Thyroid gland (tissue), 4 donors: Measurements from ENCODE around the gene FAM124A. TPM values are rescaled to one million over a fixed set of nuclear protein-coding genes. Genes with fewer than 3 reads are reported as not detected.
A peak's percentile ranks its signal among the peaks of the same experiment; 100 is the strongest.

Source experiments
- DNase-seq, 2 donors: peaks; one replicate each; pipeline ENCODE4 v3.0.0-alpha.2; 2019
- H3K27ac ChIP-seq, 3 donors: fragments of 200-600 bp; sonication (generic); 1 replicate in 2 of 3; 2 replicates in 1 of 3; pipeline ENCODE4 v1.5.1; 2016 to 2019; ENCODE audit warnings: mild to moderate bottlenecking in 1 of 3, moderate library complexity in 1 of 3
- H3K27me3 ChIP-seq: fragments of 200-600 bp; sonication (generic); one replicate; pipeline ENCODE4 v1.5.1; 2019
- H3K36me3 ChIP-seq, 2 donors: fragments of 200-600 bp; sonication (generic); one replicate each; pipeline ENCODE4 v1.5.1; 2016 to 2019
- H3K4me1 ChIP-seq, 2 donors: fragments of 200-600 bp; sonication (generic); one replicate each; pipeline ENCODE4 v1.5.1; 2017 to 2019
- H3K4me3 ChIP-seq, 3 donors: fragments of 200-600 bp; sonication (generic); replicated peaks in 1 of 3; 1 replicate in 2 of 3; 2 replicates in 1 of 3; pipeline ENCODE4 v1.5.1; 2016; ENCODE audit warnings: mild to moderate bottlenecking in 1 of 3
- H3K9me3 ChIP-seq: fragments of 200-600 bp; sonication (generic); one replicate; pipeline ENCODE4 v1.5.1; 2017
- POLR2A ChIP-seq, 2 donors: fragments of 450-650 bp; IDR thresholded peaks; one replicate each; pipeline ENCODE4 v1.6.1; 2017; ENCODE audit warnings: antibody characterized with exemption in 2 of 2, mild to moderate bottlenecking in 2 of 2, moderate library complexity in 1 of 2
- WGBS, 2 donors: methylation state at CpG; one replicate each; pipeline ENCODE4 v1.1.5; 2017; 5-methylcytosine and 5-hydroxymethylcytosine counted together
- intact Hi-C: fragments of 100-400 bp; cut with DNase I; formaldehyde crosslinking; loops from one replicate; pipeline ENCODE4 v1.15.1; 2023
- total RNA-seq, 4 donors: library from RNA; depleted of rRNA; stranded (reverse); fragments of >200 nt; gene quantifications; one replicate each; pipeline ENCODE4 v1.2.3, GENCODE V29; 2016
- TF ChIP-seq, protein P1 (sequence below), 6 experiments: fragments of 200-600 bp in 3 of 6; fragments of 450-650 bp in 3 of 6; sonication (generic) in 3 of 6; IDR thresholded peaks; one replicate each; pipeline ENCODE4 v1.5.1; 2016 to 2019; ENCODE audit warnings: antibody characterized with exemption in 6 of 6, mild to moderate bottlenecking in 2 of 6, inconsistent platforms in 1 of 6, moderate library complexity in 1 of 6

FAM124A gene
- total RNA-seq, 4 donors from 2014 or later, result 9.1 to 11.4 (median 9.4) TPM

GRCh38 chr13:51292000-51292565, 69.9 kb downstream of the FAM124A start:
- Histone ChIP-seq H3K4me3 (no peak overlapping the region), H3K36me3 (no peaks in the 10 kb centered on the region), H3K4me1 (no peaks in the 10 kb centered on the region), H3K27me3 (no peaks in the 10 kb centered on the region), H3K27ac (no peak overlapping the region), H3K9me3 (no peaks in the 10 kb centered on the region)
- TF ChIP-seq POLR2A (IDR thresholded peaks at IDR 0.05), result no peak
- TF ChIP-seq, protein P1, sequence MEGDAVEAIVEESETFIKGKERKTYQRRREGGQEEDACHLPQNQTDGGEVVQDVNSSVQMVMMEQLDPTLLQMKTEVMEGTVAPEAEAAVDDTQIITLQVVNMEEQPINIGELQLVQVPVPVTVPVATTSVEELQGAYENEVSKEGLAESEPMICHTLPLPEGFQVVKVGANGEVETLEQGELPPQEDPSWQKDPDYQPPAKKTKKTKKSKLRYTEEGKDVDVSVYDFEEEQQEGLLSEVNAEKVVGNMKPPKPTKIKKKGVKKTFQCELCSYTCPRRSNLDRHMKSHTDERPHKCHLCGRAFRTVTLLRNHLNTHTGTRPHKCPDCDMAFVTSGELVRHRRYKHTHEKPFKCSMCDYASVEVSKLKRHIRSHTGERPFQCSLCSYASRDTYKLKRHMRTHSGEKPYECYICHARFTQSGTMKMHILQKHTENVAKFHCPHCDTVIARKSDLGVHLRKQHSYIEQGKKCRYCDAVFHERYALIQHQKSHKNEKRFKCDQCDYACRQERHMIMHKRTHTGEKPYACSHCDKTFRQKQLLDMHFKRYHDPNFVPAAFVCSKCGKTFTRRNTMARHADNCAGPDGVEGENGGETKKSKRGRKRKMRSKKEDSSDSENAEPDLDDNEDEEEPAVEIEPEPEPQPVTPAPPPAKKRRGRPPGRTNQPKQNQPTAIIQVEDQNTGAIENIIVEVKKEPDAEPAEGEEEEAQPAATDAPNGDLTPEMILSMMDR (IDR thresholded peaks at IDR 0.05), result no peak
- intact Hi-C loops, result no loop called here
- DNase-seq, result peak in 1 of 2 donors; percentile 18
- 53 to 59% methylated on average over 6 of the region's 6 CpGs for WGBS, 2 donors

DNA sequence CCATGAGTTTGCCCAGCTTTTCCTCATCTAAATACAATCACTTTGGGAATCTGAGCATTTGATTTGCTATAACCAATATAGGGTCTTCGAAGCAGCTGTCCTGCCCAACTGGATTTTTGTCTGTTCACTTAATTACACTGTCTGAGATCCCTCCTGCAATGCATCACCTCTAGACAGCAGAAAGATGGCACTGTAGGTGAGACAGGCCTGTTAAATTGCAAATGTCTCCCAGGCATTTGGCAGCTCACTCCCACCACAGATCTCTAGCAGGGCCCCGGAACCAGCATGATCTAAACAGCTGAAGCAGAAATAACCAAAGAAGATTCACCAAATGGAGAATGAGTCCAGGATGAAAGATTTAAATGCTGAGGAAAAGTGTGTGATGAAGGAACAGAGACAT, 75.4 kb downstream of the FAM124A start:
- Histone ChIP-seq H3K4me3 (no peak overlapping the region), H3K36me3 (no peaks in the 10 kb centered on the region), H3K9me3 (no peaks in the 10 kb centered on the region), H3K27ac (no peak overlapping the region), H3K27me3 (no peaks in the 10 kb centered on the region), H3K4me1 (no peaks in the 10 kb centered on the region)
- whole genome bisulfite sequencing, 2 donors, result 89% methylated on average over 2 of the region's 2 CpGs
- DNase-seq, result no peak
- intact Hi-C loops, result no loop called here
- TF ChIP-seq POLR2A (IDR thresholded peaks at IDR 0.05), result no peak
- TF ChIP-seq, protein P1 (IDR thresholded peaks at IDR 0.05), result no peak

GRCh38 chr13:51298812-51299211, 76.6 kb downstream of the FAM124A start:
- DNase-seq, result no peak
- WGBS, 2 donors, result 97% methylated on average over 1 of the region's 1 CpG
- no peaks in the 10 kb centered on the region for H3K36me3 ChIP-seq
- TF ChIP-seq POLR2A (IDR thresholded peaks at IDR 0.05), result no peak
- TF ChIP-seq, protein P1 (IDR thresholded peaks at IDR 0.05), result no peak
- intact Hi-C loops, result no loop called here
- H3K4me3 ChIP-seq, result no peak overlapping the region
- no peaks in the 10 kb centered on the region for H3K4me1 ChIP-seq
- H3K27ac ChIP-seq, result no peak overlapping the region
- no peaks in the 10 kb centered on the region for H3K9me3 ChIP-seq
- no peaks in the 10 kb centered on the region for H3K27me3 ChIP-seq

GRCh38 chr13:51303063-51303552, 80.9 kb downstream of the FAM124A start:
- no peaks in the 10 kb centered on the region for H3K27me3 ChIP-seq
- TF ChIP-seq POLR2A (IDR thresholded peaks at IDR 0.05), result no peak
- TF ChIP-seq, protein P1 (IDR thresholded peaks at IDR 0.05), result no peak
- H3K36me3 ChIP-seq, result no peaks in the 10 kb centered on the region
- DNase-seq, result no peak
- H3K4me1 ChIP-seq, result no peaks in the 10 kb centered on the region
- H3K9me3 ChIP-seq, result no peaks in the 10 kb centered on the region
- WGBS, 2 donors, result 76 to 78% methylated on average over 2 of the region's 2 CpGs
- no peak overlapping the region for H3K27ac ChIP-seq
- intact Hi-C loops, result no loop called here
- H3K4me3 ChIP-seq, result no peak overlapping the region

DNA sequence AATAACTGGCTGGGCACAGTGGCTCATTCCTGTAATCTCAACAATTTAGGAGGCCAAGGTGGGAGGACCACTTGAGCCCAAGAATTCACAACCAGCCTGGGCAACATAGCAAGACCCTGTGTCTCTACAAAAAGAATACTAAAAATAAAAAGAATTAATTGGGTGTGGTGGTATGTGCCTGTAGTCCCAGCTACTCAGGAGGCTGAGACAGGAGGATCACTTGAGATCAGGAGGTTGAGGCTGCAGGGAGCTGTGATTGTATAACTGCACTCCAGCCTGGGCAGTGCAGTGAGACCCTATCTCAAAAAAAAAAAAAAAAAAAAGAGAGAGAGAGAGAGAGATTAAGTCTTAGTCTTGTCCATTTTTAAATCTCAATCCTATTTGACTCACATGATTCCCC, 81.7 kb downstream of the FAM124A start:
- TF ChIP-seq POLR2A (IDR thresholded peaks at IDR 0.05), result no peak
- TF ChIP-seq, protein P1 (IDR thresholded peaks at IDR 0.05), result no peak
- Histone ChIP-seq H3K4me3 (no peak overlapping the region), H3K27ac (no peak overlapping the region), H3K36me3 (no peaks in the 10 kb centered on the region), H3K27me3 (no peaks in the 10 kb centered on the region), H3K4me1 (no peaks in the 10 kb centered on the region), H3K9me3 (no peaks in the 10 kb centered on the region)
- no peak for DNase-seq
- intact Hi-C loops, result no loop called here
